HCT116 (cell line): Measurements from ENCODE around the gene STUM. TPM values are rescaled to one million over a fixed set of nuclear protein-coding genes. Genes with fewer than 3 reads are reported as not detected.
"Not testable (repeated sequence)": the region's sequence is repeated elsewhere in the genome, so short reads cannot be mapped to it uniquely, and the experiment has no call there.

Experiments used
- ATAC-seq: fragments of 200-7000 bp; cut with Tn5 transposase; 2 replicates; pipeline ENCODE4 v1.9.1; 2020; ENCODE audit warnings: mild to moderate bottlenecking, moderate library complexity
- BruUV-seq: library from RNA; stranded (reverse); fragments of 400-500 nt; replicated peaks from 2 replicates; lab custom pipeline; 2021; lab: Mats Ljungman, UMichigan
- CTCF ChIA-PET: fragments of 300-600 bp; sonication (Branson Sonifier 250); formaldehyde crosslinking; loops from one replicate; lab custom pipeline; 2021; ENCODE audit warnings: antibody characterized with exemption; lab: Charles Lee
- POLR2A ChIA-PET: fragments of 300-600, 350-600 bp; sonication (Branson Sonifier 250); formaldehyde crosslinking; loops from one replicate; lab custom pipeline; 2021; ENCODE audit warnings: antibody characterized with exemption; lab: Charles Lee
- RAD21 ChIA-PET, 2 experiments: fragments of 300-600 bp; sonication (Branson Sonifier 250); formaldehyde crosslinking; loops; one replicate each; lab custom pipeline; 2023; ENCODE audit warnings: low total read pairs in 2 of 2; ENCODE audit not compliant: uncharacterized antibody in 2 of 2, unreplicated experiment in 2 of 2, low non-redundant PET in 1 of 2; lab: Charles Lee
- DNase-seq: peaks from one replicate; pipeline ENCODE4 v3.0.0-alpha.2; 2010; ENCODE audit warnings: low read depth, low spot score
- H2AFZ ChIP-seq: fragments of 200-600 bp; shearing (Covaris generic), sonication (generic); 2 replicates; pipeline ENCODE4 v1.6.1; 2017; ENCODE audit warnings: low read depth, mixed run types, mixed read lengths, antibody characterized with exemption, low read length; ENCODE audit not compliant: poor library complexity, severe bottlenecking
- H3K27ac ChIP-seq: 2 replicates; pipeline ENCODE4 v1.5.1; 2012; ENCODE audit warnings: low read depth, low read length
- H3K27me3 ChIP-seq: fragments of 200-600 bp; sonication (generic); 2 replicates; pipeline ENCODE4 v1.6.1; 2016; ENCODE audit warnings: mixed run types, low read length, mixed read lengths; ENCODE audit not compliant: insufficient read depth
- H3K36me3 ChIP-seq, 2 experiments: fragments of 200-500 bp in 1 of 2; fragments of 200-600 bp in 1 of 2; sonication (Bioruptor generic) in 1 of 2; sonication (generic) in 1 of 2; 2 replicates each; pipeline versions ENCODE4 v1.5.1 to v1.6.1; 2014 to 2016; ENCODE audit warnings: low read length in 2 of 2, inconsistent platforms in 1 of 2, mixed read lengths in 1 of 2, mixed run types in 1 of 2; ENCODE audit not compliant: insufficient read depth in 2 of 2, control insufficient read depth in 1 of 2
- H3K4me1 ChIP-seq, 2 experiments: fragments of 200-600 bp in 1 of 2; sonication (generic) in 1 of 2; 2 replicates each; pipeline versions ENCODE4 v1.5.1 to v1.6.1; 2012 to 2017; ENCODE audit warnings: low read length in 2 of 2, inconsistent platforms in 1 of 2, mild to moderate bottlenecking in 1 of 2, mixed read lengths in 1 of 2, mixed run types in 1 of 2, moderate library complexity in 1 of 2; ENCODE audit not compliant: insufficient read depth in 2 of 2, control insufficient read depth in 1 of 2
- H3K4me2 ChIP-seq: fragments of 200-600 bp; sonication (generic); 2 replicates; pipeline ENCODE4 v1.6.1; 2017; ENCODE audit warnings: mixed run types, low read length, mixed read lengths
- H3K4me3 ChIP-seq, 2 experiments: fragments of 200-600 bp in 1 of 2; sonication (generic) in 1 of 2; replicated peaks in 1 of 2; 2 replicates each; pipeline ENCODE4 v1.5.1; 2011 to 2016; ENCODE audit warnings: low read length in 2 of 2, control low read depth in 1 of 2, low read depth in 1 of 2, mild to moderate bottlenecking in 1 of 2, mixed read lengths in 1 of 2, mixed run types in 1 of 2
- H3K79me2 ChIP-seq: fragments of 200-600 bp; sonication (generic); 2 replicates; pipeline ENCODE4 v1.6.1; 2017; ENCODE audit warnings: mild to moderate bottlenecking, mixed run types, low read length, moderate library complexity, mixed read lengths; ENCODE audit not compliant: insufficient read depth
- H3K9ac ChIP-seq: fragments of 200-600 bp; sonication (generic); 2 replicates; pipeline ENCODE4 v1.6.1; 2016; ENCODE audit warnings: low read length, mixed read lengths
- H3K9me2 ChIP-seq: fragments of 200-600 bp; sonication (generic), shearing (Covaris generic); 2 replicates; pipeline ENCODE4 v1.6.1; 2017; ENCODE audit warnings: mixed run types, mild to moderate bottlenecking, moderate library complexity; ENCODE audit not compliant: insufficient read depth
- H3K9me3 ChIP-seq, 2 experiments: fragments of 200-500 bp in 1 of 2; fragments of 200-600 bp in 1 of 2; sonication (Bioruptor generic) in 1 of 2; sonication (generic) in 1 of 2; 2 replicates each; pipeline ENCODE4 v1.6.1; 2014 to 2017; ENCODE audit warnings: low read length in 2 of 2, mixed read lengths in 2 of 2, inconsistent platforms in 1 of 2, low read depth in 1 of 2, mild to moderate bottlenecking in 1 of 2, mixed run types in 1 of 2, moderate library complexity in 1 of 2; ENCODE audit not compliant: control insufficient read depth in 1 of 2, insufficient read depth in 1 of 2
- H4K20me1 ChIP-seq: fragments of 200-600 bp; sonication (generic), shearing (Covaris generic); 2 replicates; pipeline ENCODE4 v1.6.1; 2017; ENCODE audit warnings: mixed run types, mild to moderate bottlenecking, moderate library complexity; ENCODE audit not compliant: insufficient read depth
- CEBPB ChIP-seq: IDR thresholded peaks from 2 replicates; pipeline ENCODE4 v1.6.1; 2012; ENCODE audit warnings: low read depth
- EGR1 ChIP-seq: IDR thresholded peaks from 2 replicates; pipeline ENCODE4 v1.6.1; 2012; ENCODE audit warnings: low read depth
- ELF1 ChIP-seq: IDR thresholded peaks from 2 replicates; pipeline ENCODE4 v1.6.1; 2012; ENCODE audit warnings: low read depth, borderline replicate concordance
- EZH2 ChIP-seq: fragments of 200-600 bp; sonication (generic); IDR thresholded peaks from 2 replicates; pipeline ENCODE4 v1.6.1; 2017; ENCODE audit warnings: antibody characterized with exemption, mixed run types
- JUND ChIP-seq: IDR thresholded peaks from 2 replicates; pipeline ENCODE4 v1.6.1; 2012
- POLR2AphosphoS5 ChIP-seq: IDR thresholded peaks from 2 replicates; pipeline ENCODE4 v1.6.1; 2011; ENCODE audit warnings: mild to moderate bottlenecking, low read depth, low read length, moderate library complexity
- RAD21 ChIP-seq: IDR thresholded peaks from 2 replicates; pipeline ENCODE4 v1.6.1; 2012; ENCODE audit warnings: low read depth, mild to moderate bottlenecking
- TCF7L2 ChIP-seq: IDR thresholded peaks from 2 replicates; pipeline ENCODE4 v1.7.0; 2011; ENCODE audit warnings: borderline replicate concordance, inconsistent platforms; ENCODE audit not compliant: insufficient read depth, insufficient read length; ENCODE audit errors: extremely low read depth
- YY1 ChIP-seq: IDR thresholded peaks from 2 replicates; pipeline ENCODE4 v1.6.1; 2011; ENCODE audit warnings: low read length, low read depth, moderate library complexity, mild to moderate bottlenecking; ENCODE audit not compliant: insufficient replicate concordance; ENCODE audit errors: extremely low read depth
- ZFX ChIP-seq: fragments of 450-650 bp; IDR thresholded peaks from 2 replicates; pipeline ENCODE4 v1.6.1; 2017
- intact Hi-C: fragments of 100-400 bp; cut with micrococcal nuclease; formaldehyde crosslinking; loops from 2 replicates; pipeline ENCODE4 v1.10.0; 2022
- total RNA-seq: library from RNA; stranded (reverse); gene quantifications from one replicate; pipeline ENCODE4 v1.2.1, GENCODE V29; 2021; ENCODE audit not compliant: unreplicated experiment
- TF ChIP-seq, protein P1 (sequence below), 3 experiments: fragments of 200-600 bp in 1 of 3; sonication (generic) in 1 of 3; IDR thresholded peaks in 2 of 3; conservative IDR thresholded peaks in 1 of 3; 2 replicates each; pipeline ENCODE4 v1.5.1; 2012 to 2017; ENCODE audit warnings: low read depth in 2 of 3, low read length in 2 of 3, antibody characterized with exemption in 1 of 3, borderline replicate concordance in 1 of 3, control low read depth in 1 of 3, mild to moderate bottlenecking in 1 of 3, mixed read lengths in 1 of 3, mixed run types in 1 of 3, moderate library complexity in 1 of 3; ENCODE audit not compliant: insufficient read depth in 1 of 3

Gene STUM
- total RNA-seq, 1 experiment from 2014 or later, result not detected

- intact Hi-C loops, result no loop called here
- Histone ChIP-seq H3K27me3 (0 out of 2 replicates have a peak, but pooled peaks cover 8% of the 10 kb centered on the region), H2AFZ (no peak overlapping the region), H3K4me1 (peaks cover 0 to 3% of the 10 kb centered on the region in 2 experiments; a peak in 1 of 4 replicates), H4K20me1 (no peaks in the 10 kb centered on the region), H3K36me3 (no peaks in the 10 kb centered on the region), H3K9me2 (no peaks in the 10 kb centered on the region), H3K4me3 (no peak overlapping the region)
- no TSS peak for BruUV-seq
- ChIA-PET POLR2A (no interaction called here), RAD21 (no interaction called here)
- no peak for ATAC-seq
- TF ChIP-seq ZFX (no peak), EGR1 (no peak), RAD21 (no peak), EZH2 (no peak), YY1 (no peak), CEBPB (no peak), JUND (no peak), TCF7L2 (no peak), POLR2AphosphoS5 (no peak)
- TF ChIP-seq, all 23 proteins: peak for 0
- Histone ChIP-seq H3K4me2 (no peak overlapping the region), H3K9me3 (no peaks in the 10 kb centered on the region), H3K9ac (no peak overlapping the region), H3K79me2 (no peaks in the 10 kb centered on the region), H3K27ac (no peak overlapping the region)
- no peak for DNase-seq
- CTCF ChIA-PET, result interaction anchor here (0.9 kb wide), 1 partner anchor 11 kb away, joined by 3 read pairs; no protein-coding TSS in a partner anchor
Measured at GRCh38 chr1:226597616-226598454, 49.3 kb downstream of the STUM start.

DNA sequence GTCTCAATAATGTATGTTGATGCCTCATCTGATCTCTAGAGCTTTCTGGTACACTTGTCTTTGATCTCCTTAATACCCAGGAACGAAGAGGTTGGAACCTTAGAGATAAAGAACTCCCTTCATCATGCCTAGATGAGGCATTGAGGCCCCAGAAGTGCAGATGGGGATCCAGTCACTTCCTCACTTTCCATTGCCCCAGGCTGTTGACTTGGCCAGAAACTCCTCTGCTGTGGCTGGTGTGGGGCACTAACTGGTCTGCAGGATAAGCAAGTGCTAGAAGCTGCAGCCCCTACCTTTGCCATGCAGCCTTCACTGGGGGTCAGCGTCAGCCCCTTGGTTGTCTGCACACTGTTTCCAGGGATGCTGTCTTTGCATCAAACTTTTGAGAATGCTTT is 49.9 kb downstream of the STUM start:
- no peak for ATAC-seq
- no peak overlapping the region for H3K4me2 ChIP-seq
- no peaks in the 10 kb centered on the region for H3K36me3 ChIP-seq
- H3K27ac ChIP-seq, result no peak overlapping the region
- intact Hi-C loops, result no loop called here
- H3K9me2 ChIP-seq, result no peaks in the 10 kb centered on the region
- ChIA-PET POLR2A (no interaction called here), CTCF (interaction anchor here (0.9 kb wide), 1 partner anchor 10 kb away, joined by 3 read pairs; no protein-coding TSS in a partner anchor), RAD21 (no interaction called here)
- no peak overlapping the region for H3K4me3 ChIP-seq
- H2AFZ ChIP-seq, result no peak overlapping the region
- TF ChIP-seq, protein P1, sequence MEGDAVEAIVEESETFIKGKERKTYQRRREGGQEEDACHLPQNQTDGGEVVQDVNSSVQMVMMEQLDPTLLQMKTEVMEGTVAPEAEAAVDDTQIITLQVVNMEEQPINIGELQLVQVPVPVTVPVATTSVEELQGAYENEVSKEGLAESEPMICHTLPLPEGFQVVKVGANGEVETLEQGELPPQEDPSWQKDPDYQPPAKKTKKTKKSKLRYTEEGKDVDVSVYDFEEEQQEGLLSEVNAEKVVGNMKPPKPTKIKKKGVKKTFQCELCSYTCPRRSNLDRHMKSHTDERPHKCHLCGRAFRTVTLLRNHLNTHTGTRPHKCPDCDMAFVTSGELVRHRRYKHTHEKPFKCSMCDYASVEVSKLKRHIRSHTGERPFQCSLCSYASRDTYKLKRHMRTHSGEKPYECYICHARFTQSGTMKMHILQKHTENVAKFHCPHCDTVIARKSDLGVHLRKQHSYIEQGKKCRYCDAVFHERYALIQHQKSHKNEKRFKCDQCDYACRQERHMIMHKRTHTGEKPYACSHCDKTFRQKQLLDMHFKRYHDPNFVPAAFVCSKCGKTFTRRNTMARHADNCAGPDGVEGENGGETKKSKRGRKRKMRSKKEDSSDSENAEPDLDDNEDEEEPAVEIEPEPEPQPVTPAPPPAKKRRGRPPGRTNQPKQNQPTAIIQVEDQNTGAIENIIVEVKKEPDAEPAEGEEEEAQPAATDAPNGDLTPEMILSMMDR (IDR thresholded peaks at IDR 0.05 in 2 of 3, conservative IDR thresholded peaks at IDR 0.05 in 1 of 3; ENCODE audit: borderline replicate concordance in 1 of 3, insufficient read depth in 1 of 3, low read depth in 2 of 3, low read length in 2 of 3), result no peak
- TF ChIP-seq ELF1, result no peak
- no peaks in the 10 kb centered on the region for H4K20me1 ChIP-seq
- BruUV-seq, result no TSS peak
- H3K9ac ChIP-seq, result no peak overlapping the region
- H3K27me3 ChIP-seq, result 0 out of 2 replicates have a peak, but pooled peaks cover 8% of the 10 kb centered on the region
- H3K79me2 ChIP-seq, result no peaks in the 10 kb centered on the region
- no peak for DNase-seq
- H3K9me3 ChIP-seq, result no peaks in the 10 kb centered on the region
- peaks cover 0 to 3% of the 10 kb centered on the region in 2 experiments; a peak in 1 of 4 replicates for H3K4me1 ChIP-seq

- DNase-seq, H3K9ac ChIP-seq, BruUV-seq, H3K36me3 ChIP-seq, ATAC-seq, H3K4me1 ChIP-seq, H3K79me2 ChIP-seq, H4K20me1 ChIP-seq, H2AFZ ChIP-seq, H3K27ac ChIP-seq, H3K9me3 ChIP-seq, intact Hi-C loops, H3K4me3 ChIP-seq, POLR2A ChIA-PET, RAD21 ChIA-PET, H3K27me3 ChIP-seq, H3K9me2 ChIP-seq, H3K4me2 ChIP-seq: not testable (repeated sequence)
- CTCF ChIA-PET, result interaction anchor here (1.2 kb wide), 1 partner anchor 10 kb away, joined by 4 read pairs; no protein-coding TSS in a partner anchor
Measured at GRCh38 chr1:226598955-226599354, 50.4 kb downstream of the STUM start.
